HG02588 (cell line): ENCODE measurements around the gene MINDY2.
"Not testable (repeated sequence)": the region's sequence is repeated elsewhere in the genome, so short reads cannot be mapped to it uniquely, and the experiment has no call there.

Experiments
- ATAC-seq: cut with Tn5 transposase; IDR thresholded peaks from one replicate; pipeline ENCODE4 v1.9.1; 2021; ENCODE audit warnings: mild to moderate bottlenecking, moderate library complexity; ENCODE audit not compliant: unreplicated experiment

MINDY2 gene

DNA sequence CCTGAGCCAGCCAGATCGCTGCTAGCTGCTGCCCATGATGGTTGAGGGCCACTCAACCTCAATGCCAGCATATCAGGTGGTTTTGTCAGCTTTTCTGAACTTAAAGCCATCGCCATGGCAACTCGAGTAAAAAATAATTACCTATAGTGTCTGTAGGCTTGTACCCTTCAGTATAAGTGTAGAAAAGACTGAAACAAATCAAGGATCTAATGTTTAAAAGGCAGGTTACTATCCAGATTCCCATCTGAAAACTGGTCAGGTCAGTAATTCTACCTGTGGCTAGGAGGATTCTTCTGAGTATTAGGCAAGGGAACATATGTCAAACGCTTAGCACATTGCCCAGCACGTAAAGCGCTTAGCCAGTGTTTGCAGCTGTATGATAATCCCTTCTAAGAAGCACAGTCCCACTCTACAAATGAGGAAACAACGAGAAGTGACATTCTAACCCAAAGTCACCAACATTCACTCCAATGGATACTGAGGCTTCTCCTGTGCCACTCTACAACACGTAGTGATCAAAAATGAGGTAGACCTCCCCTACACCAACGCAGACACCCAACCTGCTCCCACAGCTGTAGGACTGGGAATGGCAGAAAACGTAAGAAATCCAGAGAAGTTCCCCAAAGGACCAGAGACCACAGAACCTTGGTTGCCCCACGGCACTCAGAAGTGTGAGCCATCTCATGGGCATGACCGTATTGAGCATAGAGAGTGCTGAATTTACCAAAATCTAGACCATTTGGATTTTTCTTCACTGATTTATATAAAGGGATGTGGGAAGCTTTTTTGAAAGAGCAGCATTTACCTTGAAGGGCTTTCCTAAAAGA, 107.1 kb downstream of the MINDY2 start:
- ATAC-seq: no peak

DNA sequence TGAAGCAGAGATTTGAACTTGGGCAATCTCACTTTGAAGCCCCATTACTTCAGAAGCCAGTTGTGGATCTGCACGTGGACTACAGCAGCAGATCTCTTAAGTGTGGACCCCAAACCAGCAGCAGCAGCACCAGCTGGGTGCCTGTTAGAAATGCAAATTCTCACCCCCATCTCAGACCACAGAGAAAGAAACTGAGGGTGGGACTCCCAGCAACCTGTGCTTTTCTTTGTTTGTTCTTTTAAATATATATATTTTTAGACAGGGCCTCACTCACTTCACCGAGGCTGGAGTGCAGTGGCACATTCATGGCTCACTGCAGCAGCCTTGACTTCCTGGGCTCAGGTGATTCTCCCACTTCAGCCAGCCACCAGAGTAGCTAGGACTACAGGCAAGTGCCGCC, 109.2 kb downstream of the MINDY2 start:
- ATAC-seq: no peak

- no peak for ATAC-seq
Observed at GRCh38 chr15:58882243-58882642, 111.1 kb downstream of the MINDY2 start.

GRCh38 chr15:58883926-58884325, 112.8 kb downstream of the MINDY2 start:
- ATAC-seq: not testable (repeated sequence)

DNA sequence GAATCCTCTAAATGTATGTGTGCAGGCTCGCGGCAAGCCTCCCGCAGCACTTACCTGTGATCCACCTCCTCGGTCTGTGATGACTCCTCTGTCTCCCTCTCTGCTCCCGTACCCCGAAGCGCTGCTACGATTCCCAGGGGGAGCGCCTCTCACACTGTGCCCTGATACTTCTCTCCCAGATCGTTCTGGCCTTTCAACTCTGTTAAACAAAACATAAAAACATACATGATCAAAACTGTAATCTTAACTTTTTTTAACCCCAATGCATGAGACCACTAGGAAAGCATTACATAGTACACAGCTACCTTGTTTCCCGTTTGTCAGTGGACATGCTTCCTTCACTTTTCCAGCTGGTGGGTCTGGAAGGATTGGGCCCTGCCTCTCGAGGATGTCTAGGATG, 115.8 kb downstream of the MINDY2 start:
- ATAC-seq: no peak

GRCh38 chr15:58889363-58889762, 118.3 kb downstream of the MINDY2 start:
- ATAC-seq: no peak

DNA sequence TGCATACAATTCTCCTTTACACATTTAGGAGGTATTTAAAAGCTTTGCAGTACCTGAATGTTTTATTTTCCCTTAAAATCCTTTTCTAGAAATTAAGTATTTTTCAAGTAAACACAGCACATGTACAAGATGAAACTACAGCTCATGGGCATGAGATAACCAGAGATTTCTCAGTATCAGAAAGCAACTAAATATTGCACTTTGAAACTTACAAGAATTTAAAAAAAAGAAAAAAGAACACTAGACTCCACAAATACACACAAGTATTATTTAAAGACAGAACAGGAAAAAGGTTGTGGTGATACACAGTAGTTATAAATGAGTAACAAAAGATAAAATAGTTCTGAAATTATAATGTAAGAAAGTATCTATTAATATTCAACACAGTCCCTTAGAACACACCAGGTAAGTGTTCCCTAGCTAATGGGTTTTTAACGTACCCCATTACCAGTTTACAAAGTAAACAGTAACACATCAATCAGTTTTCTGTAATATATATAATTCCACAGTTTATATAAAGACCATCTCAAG, 127.1 kb downstream of the MINDY2 start:
- ATAC-seq: no peak

GRCh38 chr15:58900631-58901030, 129.5 kb downstream of the MINDY2 start:
- ATAC-seq: no peak

DNA sequence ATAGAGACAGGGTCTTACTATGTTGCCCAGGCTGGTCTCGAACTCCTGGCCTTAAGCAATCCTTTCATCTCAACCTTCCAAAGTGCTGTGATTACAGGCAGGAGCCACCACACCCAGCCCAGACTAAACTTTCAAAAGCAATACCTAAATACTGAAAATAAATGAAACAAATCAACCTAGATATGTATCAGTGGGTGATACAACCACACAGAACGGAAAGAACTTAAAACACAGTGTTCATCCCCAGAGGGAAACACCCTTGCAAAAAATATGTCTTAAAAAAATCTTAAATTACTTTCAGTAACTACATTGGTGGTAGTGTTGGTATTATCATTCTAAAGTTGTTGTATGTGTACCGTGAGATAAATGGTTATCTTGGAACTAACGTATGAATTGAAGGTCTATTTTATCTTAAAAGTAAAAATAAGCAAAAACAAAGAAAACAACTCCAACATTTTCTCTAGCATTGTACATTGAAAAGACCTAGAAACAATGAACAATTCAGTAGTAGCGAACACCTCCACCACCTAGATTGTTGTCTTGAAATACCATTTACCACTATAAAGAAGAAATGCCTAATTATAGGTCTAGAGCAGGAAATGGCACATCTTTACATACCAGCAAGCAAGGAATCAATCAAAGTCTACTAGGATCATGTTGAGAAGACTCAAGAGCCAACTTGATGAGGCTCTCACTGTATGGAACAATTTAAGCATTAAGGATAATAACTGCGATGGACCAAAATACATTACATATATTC, 137.6 kb downstream of the MINDY2 start:
- ATAC-seq: no peak

DNA sequence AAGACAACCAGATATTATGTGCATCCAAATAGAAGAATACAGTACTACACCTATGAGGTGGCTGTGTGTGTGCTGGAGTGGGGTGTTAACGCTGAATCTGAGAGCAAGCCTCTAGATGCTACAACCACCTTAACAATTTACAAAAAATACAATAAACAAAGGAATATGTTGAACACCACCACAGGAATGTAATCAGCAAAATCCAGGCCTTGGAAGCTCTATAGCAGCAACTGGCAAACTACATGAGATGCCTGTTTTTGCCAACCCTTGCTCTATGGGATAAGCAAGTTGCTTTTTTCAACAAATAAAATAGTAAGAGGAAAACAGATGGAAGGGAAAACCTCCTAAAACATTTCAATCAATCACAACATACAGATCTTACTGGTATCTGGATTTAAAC, 138.5 kb downstream of the MINDY2 start:
- ATAC-seq: no peak

GRCh38 chr15:58910456-58910855, 139.4 kb downstream of the MINDY2 start:
- ATAC-seq: no peak
